ENCODE results near the gene GMPS. TPM values are rescaled to one million over a fixed set of nuclear protein-coding genes. Genes with fewer than 3 reads are reported as not detected.

GMPS gene
- total RNA-seq, 6 donors from 2014 or later, result 9.4 to 38.0 (median 28.5) TPM

DNA sequence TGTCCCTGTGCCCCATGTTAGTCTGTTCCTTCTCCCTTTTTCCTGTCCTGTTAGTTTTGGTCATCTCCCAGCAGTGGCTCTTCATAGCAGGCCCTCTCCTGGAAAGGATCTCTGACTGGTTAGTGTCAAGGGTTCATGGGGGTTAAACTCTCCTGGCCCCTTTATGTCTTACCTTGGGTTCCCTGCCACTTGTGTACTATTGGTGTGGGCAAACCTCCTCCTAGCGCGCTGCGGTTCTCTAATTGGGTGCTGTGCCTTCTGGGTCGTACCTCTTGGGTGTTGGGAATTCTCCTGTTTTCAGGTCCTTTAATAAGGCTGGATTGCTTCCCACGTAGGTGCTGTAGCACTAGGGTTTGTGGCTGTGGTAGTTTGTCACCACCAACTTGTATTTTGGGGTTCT lies 18.8 kb downstream of the GMPS start:
- Histone ChIP-seq H3K9me3 (no peaks in the 10 kb centered on the region), H3K4me3 (no peak overlapping the region), H3K27ac (no peak overlapping the region), H3K27me3 (no peaks in the 10 kb centered on the region), H3K4me1 (peaks cover 6 to 22% (median 11%) of the 10 kb centered on the region in 4 donors), H3K36me3 (peaks cover 0 to 6% (median under 1%) of the 10 kb centered on the region in 4 donors)
- 76 to 96% methylated on average over 5 of the region's 5 CpGs for WGBS, 2 donors
- ATAC-seq (ENCODE audit: low FRiP score in 2 of 2) (no peak), DNase-seq (no peak)
- TF ChIP-seq EP300 (IDR thresholded peaks at IDR 0.05) (no peak), POLR2AphosphoS5 (IDR thresholded peaks at IDR 0.05) (no peak), POLR2A (IDR thresholded peaks at IDR 0.05) (no peak)
- TF ChIP-seq, protein P1, sequence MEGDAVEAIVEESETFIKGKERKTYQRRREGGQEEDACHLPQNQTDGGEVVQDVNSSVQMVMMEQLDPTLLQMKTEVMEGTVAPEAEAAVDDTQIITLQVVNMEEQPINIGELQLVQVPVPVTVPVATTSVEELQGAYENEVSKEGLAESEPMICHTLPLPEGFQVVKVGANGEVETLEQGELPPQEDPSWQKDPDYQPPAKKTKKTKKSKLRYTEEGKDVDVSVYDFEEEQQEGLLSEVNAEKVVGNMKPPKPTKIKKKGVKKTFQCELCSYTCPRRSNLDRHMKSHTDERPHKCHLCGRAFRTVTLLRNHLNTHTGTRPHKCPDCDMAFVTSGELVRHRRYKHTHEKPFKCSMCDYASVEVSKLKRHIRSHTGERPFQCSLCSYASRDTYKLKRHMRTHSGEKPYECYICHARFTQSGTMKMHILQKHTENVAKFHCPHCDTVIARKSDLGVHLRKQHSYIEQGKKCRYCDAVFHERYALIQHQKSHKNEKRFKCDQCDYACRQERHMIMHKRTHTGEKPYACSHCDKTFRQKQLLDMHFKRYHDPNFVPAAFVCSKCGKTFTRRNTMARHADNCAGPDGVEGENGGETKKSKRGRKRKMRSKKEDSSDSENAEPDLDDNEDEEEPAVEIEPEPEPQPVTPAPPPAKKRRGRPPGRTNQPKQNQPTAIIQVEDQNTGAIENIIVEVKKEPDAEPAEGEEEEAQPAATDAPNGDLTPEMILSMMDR (IDR thresholded peaks at IDR 0.05), result no peak

DNA sequence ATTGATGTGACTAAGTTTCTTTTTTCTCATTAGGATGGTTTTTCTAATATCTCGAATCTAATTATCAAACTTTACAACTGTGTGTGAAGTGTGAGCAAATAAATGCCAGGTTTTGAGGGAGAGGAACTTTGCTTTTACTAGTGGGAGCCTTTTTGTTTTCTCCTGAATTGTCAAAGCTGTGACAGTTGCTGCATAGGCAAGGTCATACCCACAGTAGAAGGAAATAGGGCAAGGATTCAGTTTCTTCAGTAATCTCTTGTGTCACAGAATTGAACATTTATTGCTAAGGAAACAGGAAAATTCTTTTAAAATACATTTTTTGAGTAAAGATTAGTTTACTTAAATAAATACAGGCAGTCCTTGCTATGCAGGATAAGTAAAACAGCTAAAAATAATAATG lies 19.5 kb downstream of the GMPS start:
- ATAC-seq (ENCODE audit: low FRiP score in 2 of 2), result no peak
- H3K4me1 ChIP-seq, result peaks cover 6 to 22% (median 11%) of the 10 kb centered on the region in 4 donors
- no peak for TF ChIP-seq POLR2AphosphoS5 (IDR thresholded peaks at IDR 0.05)
- no peak for TF ChIP-seq EP300 (IDR thresholded peaks at IDR 0.05)
- TF ChIP-seq, protein P1 (IDR thresholded peaks at IDR 0.05), result no peak
- TF ChIP-seq POLR2A (IDR thresholded peaks at IDR 0.05), result no peak

DNA sequence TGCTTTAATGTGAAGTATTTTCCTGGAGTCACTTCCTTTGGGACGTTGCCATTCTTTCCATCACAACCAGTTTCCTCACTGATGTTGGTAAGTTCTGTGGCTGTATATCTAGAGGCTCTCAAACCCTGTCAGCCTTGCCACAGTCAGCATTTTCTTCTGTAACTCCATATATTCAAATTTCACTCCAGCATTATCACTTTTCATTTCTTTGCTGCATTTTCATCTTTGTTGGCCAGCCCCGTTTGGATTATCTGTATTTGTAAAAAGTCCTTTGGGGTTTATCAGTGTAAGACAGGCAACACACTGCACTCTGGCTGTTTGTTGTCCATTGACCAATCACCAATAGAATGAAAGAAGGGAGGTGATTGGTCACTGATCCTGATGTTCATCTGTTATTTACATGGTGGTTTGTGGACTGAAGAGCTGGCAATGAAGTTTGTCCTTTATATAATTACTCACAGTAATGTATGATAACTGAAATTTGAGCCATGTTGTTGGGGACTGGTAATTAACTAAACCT lies 20.3 kb downstream of the GMPS start:
- Histone ChIP-seq H3K36me3 (peaks cover 6 to 21% (median 7%) of the 10 kb centered on the region in 4 donors), H3K27ac (no peak overlapping the region), H3K9me3 (no peaks in the 10 kb centered on the region), H3K4me1 (peaks cover 6 to 22% (median 11%) of the 10 kb centered on the region in 4 donors), H3K27me3 (no peaks in the 10 kb centered on the region), H3K4me3 (no peak overlapping the region)
- TF ChIP-seq EP300 (IDR thresholded peaks at IDR 0.05), result no peak
- TF ChIP-seq POLR2AphosphoS5 (IDR thresholded peaks at IDR 0.05), result no peak
- TF ChIP-seq POLR2A (IDR thresholded peaks at IDR 0.05), result no peak
- WGBS, 2 donors, result 21 to 24% methylated on average over 2 of the region's 2 CpGs
- DNase-seq (no peak), ATAC-seq (ENCODE audit: low FRiP score in 2 of 2) (no peak)

More for the DNA sequence above, 19.5 kb downstream of the GMPS start:
- H3K9me3 ChIP-seq, result no peaks in the 10 kb centered on the region
- H3K36me3 ChIP-seq, result peaks cover 0 to 13% (median 5%) of the 10 kb centered on the region in 4 donors
- no peaks in the 10 kb centered on the region for H3K27me3 ChIP-seq
- WGBS, 2 donors, result 78 to 86% methylated on average over 1 of the region's 1 CpG
- H3K27ac ChIP-seq, result no peak overlapping the region
- no peak overlapping the region for H3K4me3 ChIP-seq
- DNase-seq, result no peak

DNA sequence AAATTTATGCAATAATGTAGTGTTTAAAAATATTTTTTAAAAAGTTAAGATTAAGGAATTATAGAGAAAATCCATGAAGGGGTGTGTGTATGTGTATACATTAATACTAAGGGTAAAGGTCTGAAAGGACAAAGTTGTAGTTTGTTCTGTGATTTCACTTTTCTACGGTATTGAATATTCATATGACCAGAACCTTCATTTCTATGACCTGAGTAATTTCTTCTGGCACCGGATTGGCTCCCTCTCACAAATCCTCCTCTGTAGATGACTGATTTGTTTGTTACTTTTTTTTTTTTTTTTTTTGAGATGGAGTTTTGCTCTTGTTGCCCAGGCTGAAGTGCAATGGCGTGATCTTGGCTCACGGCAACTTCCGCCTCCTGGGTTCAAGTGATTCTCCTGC lies 20.9 kb downstream of the GMPS start:
- Histone ChIP-seq H3K36me3 (peaks cover 6 to 26% (median 7%) of the 10 kb centered on the region in 4 donors), H3K9me3 (no peaks in the 10 kb centered on the region), H3K27ac (no peak overlapping the region), H3K27me3 (no peaks in the 10 kb centered on the region), H3K4me1 (peaks cover 6 to 22% (median 11%) of the 10 kb centered on the region in 4 donors), H3K4me3 (no peak overlapping the region)
- DNase-seq, result no peak
- ATAC-seq (ENCODE audit: low FRiP score in 2 of 2), result no peak
- 94 to 99% methylated on average over 5 of the region's 5 CpGs for WGBS, 2 donors
- no peak for TF ChIP-seq EP300 (IDR thresholded peaks at IDR 0.05)
- no peak for TF ChIP-seq POLR2AphosphoS5 (IDR thresholded peaks at IDR 0.05)
- TF ChIP-seq, protein P1 (IDR thresholded peaks at IDR 0.05), result no peak
- TF ChIP-seq POLR2A (IDR thresholded peaks at IDR 0.05), result no peak

DNA sequence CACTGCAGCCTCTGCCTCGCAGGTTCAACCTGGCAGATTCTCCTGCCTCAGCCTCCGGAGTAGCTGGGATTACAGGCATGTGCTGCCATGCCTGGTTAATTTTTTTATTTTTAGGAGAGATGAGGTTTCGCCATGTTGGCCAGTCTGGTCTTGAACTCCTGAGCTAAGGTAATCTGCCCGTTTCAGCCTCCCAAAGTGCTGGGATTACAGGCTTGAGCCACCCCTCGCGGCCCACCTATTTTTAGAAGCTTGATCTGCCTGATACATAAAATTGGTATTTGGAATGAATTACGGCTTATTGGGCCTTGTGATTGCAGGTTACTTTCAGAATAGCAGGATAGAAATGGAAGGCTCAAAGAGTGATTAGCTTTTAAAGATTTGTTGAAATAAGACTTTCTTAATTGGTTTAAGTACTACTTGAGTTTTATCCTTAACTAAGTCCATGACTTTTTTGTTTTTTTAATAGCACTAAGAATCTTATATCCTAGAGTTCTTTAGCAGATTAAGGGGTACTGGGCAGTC lies 25.0 kb downstream of the GMPS start:
- H3K27me3 ChIP-seq, result no peaks in the 10 kb centered on the region
- no peak for ATAC-seq (ENCODE audit: low FRiP score in 2 of 2)
- no peak for TF ChIP-seq EP300 (IDR thresholded peaks at IDR 0.05)
- no peak for TF ChIP-seq POLR2AphosphoS5 (IDR thresholded peaks at IDR 0.05)
- TF ChIP-seq POLR2A (IDR thresholded peaks at IDR 0.05), result no peak
- TF ChIP-seq, protein P1 (IDR thresholded peaks at IDR 0.05), result no peak
- no peak for DNase-seq
- peaks cover 8 to 57% (median 19%) of the 10 kb centered on the region in 4 donors for H3K36me3 ChIP-seq
- H3K9me3 ChIP-seq, result no peaks in the 10 kb centered on the region
- H3K4me1 ChIP-seq, result peaks cover 3 to 7% (median 6%) of the 10 kb centered on the region in 4 donors
- no peak overlapping the region for H3K27ac ChIP-seq
- 96% methylated on average over 7 of the region's 7 CpGs for WGBS, 2 donors
- H3K4me3 ChIP-seq, result no peak overlapping the region
